Stimulated activated CD8-positive, alpha-beta memory T cell treated with anti-CD3 and anti-CD28 coated beads, Interleukin-7, amount 100 ng/mL, for 48 hours (primary cell): ENCODE measurements around the gene BANP.
"Not testable (repeated sequence)": the region's sequence is repeated elsewhere in the genome, so short reads cannot be mapped to it uniquely, and the experiment has no call there.

ENCODE experiments used
- DNase-seq, 2 donors: peaks; one replicate each; pipeline ENCODE4 v3.0.0-alpha.2; 2020; ENCODE audit warnings: low read depth in 1 of 2; ENCODE audit errors: extremely low read depth in 1 of 2

BANP gene

GRCh38 chr16:87926246-87927194 is 24.7 kb upstream of the BANP start:
- DNase-seq, result peak in 1 of 2 donors; percentile 19

DNA sequence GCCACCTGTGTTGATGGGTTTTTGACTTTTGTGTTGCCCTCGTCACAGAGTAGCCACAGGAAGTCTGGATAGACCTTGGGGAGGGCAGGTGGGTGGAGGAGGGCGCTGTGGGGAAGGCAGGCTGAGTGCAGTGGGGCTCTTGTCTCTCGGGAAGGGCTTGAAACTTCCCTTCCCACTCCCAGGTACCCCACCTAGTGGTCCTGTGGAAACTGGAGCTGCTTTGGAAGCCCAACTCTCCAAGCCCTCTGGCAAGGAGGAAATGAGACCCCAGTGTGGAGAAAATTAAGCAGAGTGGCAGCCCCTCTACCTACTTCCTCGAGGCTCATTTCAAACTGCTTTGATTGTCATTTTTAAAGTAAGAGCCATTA is 24.1 kb upstream of the BANP start:
- DNase-seq, result no peak

- no peak for DNase-seq
These were observed 21.2 kb upstream of the BANP start for GRCh38 chr16:87929986-87930385.

DNA sequence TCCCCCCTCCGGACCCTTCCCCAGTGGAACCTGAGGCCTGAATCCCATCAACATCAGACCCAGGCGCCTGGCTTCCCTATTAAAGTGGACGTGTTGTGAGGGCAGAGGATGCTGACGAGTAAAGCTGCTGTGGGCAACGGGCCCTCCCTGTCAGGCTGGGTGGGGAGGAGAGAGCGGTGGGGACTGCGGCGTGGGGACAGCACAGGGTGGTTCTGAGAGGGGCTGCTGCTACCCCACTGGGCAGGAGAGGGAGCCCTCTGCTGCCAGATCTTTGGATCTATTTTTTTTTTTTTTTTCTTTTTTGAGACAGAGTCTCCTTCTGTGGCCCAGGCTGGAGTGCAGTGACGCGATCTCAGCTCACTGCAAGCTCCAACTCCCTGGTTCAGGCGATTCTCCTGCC is 20.8 kb upstream of the BANP start:
- no peak for DNase-seq

DNA sequence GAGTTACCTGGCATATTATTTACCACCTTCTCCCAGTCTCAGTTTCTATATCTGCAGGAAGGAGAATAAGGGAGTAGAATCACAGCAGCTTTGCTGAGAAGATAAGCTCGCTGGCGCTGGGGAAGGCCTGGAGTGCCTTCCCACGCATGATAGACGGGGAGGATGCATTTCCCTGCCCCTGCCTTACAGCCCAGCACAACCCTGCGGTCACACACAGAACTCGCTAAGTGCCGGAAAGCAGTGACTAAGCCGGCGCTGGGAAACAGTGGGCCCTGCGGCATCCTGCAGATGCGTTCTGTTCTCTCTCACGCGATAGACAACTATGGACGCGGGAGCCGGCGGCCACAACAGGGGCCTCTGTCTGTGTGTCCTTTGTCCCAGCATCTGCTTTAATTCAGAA is 19.7 kb upstream of the BANP start:
- no peak for DNase-seq

DNA sequence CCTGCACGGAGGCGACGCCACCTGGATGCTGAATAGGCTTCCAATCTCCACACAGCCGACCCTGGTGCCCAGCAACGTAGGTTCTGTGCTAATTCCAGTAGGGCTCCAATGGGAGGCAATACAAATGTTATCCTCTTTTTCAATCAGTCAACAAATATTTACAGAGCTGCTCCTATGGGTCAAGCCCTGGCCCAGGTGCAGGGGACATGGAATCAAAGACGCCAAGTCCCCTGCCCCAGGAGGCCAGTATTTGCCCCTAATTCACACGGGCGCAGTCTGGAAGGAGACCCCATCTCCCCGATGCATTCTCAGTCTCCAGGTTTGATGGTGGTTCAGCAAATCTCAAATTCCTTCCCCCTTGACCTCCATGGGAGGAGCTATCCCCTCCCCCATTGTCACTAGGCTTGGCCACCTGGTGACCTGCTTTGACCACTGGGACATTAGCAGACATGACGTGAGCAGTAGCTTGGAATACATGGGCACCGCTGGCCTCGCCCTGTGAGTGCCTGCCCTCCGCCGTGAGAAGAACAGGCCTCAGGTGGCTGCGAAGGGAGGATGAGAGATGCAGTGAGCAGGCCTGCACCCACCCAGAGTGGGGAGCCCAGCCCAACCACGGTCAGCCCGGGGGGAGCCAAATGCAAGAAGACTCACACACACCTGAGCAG is 18.6 kb upstream of the BANP start:
- DNase-seq, result not testable (repeated sequence)

DNA sequence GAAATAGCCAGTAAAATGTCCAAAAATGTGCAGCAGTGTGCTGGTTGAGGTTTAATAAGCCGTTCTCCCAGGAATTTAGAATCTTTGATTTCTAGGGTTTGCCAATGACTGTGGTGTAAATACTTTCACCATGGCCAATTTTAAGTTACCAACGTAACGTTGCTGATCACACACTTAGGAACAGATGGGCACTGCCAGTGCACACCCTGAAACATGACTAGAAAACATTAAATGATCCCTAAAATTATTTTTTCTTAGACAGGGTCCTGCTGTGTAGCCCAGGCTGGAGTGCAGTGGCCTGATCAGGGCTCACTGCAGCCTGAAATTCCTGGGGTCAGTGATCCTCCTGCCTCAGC is 18.1 kb upstream of the BANP start:
- no peak for DNase-seq

- not testable (repeated sequence) for DNase-seq
These were observed 16.3 kb upstream of the BANP start for GRCh38 chr16:87934752-87935425.

DNA sequence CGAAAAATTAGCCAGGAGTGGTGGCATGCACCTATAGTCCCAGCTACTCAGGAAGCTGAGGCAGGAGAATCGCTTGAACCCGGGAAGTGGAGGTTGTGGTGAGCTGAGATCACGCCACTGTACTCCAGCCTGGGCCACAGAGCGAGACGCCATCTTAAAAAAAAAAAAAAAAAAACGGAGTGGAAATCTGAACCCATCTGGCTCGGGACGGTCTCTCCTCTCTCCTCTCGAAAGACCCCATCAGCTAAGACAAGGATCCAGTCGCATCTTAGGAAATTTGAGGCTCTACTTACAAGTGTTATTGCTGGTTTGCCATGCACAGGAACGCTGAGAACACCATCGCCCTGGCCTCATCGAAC is 15.2 kb upstream of the BANP start:
- DNase-seq, result not testable (repeated sequence)

- no peak for DNase-seq
These were observed 14.6 kb upstream of the BANP start, which contains the start of gene CA5A for GRCh38 chr16:87936375-87937230. Gene CA5A (minus strand): TSS chr16:87936529. CDS start chr16:87936450, 79 bp downstream.

- DNase-seq, result not testable (repeated sequence)
These were observed 14.0 kb upstream of the BANP start for GRCh38 chr16:87937231-87937542.

- no peak for DNase-seq
These were observed 12.8 kb upstream of the BANP start for GRCh38 chr16:87938412-87938949.

DNA sequence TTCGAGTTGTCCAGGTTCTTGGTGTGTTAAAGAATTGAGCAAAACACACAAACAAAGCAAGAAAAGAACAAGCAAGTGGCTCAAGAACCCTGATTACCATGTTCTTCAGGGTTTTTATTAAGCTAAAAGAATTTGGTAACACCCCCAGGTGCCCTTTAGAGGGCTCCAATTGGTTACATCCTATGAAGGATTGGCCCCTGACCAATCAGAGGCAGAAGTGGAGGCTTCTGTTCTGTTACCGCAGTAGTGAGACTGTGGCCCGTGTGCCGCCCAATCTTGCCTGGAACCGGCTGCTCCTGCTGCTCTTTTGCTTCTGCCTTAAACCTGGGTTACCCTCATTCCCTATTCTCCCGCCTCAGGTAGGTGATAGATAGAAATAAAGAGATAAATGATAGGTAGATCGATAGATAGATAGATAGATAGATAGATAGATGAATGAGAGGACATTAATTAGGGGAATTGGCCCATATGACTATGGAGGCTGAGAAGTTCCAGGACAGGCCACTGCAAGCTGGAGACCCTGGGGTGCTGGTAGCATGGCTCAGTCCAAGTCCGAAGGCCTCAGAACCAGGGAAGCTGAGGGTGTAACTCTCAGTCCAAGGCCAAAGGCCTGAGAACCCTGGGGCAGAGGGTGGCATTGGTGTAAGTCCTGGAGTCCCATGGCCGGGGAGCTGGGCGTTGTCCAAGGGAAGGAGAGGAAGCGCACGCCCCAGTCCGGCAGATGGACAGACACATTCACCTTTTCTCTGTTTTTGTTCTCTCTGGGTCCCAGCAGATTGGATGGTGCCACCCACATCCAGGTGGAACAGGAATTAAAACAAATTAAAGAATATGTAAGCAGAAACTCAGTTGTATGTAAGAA is 11.4 kb upstream of the BANP start:
- no peak for DNase-seq

DNA sequence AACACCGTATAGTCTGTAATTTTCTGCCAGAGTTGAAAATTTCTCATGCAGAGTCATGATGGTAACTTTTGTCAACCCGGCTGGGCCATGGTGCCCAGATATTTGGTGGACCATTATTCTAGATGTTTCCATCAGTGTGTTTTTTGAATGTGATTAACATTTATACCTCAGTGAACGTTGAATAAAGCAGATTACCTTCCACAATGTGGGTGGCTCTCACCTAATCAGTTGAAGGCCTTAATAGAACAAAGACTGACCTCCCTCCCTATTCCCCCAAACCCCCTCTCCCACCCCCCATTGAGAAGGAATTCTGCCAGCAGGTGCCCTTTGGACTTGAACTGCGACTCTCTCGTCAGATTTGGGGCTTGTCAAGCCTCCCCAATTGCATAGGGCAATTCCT is 8.6 kb upstream of the BANP start:
- DNase-seq, result no peak

- DNase-seq, result no peak
These were observed 5.7 kb upstream of the BANP start for GRCh38 chr16:87945351-87946042.

DNA sequence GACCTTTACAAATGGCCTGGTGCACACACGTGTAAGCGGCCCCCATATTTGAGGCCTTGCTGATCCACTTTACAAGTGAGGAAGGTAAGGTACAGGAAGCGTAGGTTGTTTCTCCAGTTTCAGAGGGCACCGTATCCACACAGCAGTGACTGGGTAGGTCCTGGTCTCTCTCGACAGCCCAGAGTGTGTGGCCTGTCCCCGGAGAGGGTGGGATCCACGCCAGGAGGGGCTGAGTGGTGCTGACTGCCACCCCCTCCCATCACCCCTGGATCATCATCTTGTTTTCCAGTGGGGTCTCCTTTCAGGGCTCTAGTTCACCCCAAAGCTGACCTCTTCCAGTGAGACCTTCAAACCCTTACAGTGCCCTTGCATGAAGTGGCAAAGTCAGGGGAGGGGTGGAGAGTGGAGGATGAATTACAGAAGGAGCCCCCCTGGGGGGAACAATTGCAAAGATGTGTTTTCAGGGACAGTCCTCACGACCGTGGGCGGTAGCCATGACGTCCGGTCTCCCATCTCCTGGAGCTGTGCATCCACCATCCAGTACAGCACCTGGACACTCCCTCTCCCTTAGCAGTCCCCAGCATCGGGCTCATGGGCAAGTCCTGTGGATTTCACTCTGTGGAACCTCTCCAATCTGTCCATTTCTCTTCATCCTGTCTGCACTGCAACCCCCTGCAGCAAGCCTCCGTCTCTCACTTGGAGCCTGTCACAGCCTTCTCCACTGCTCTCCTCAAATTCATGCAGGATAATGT is 4.5 kb upstream of the BANP start:
- no peak for DNase-seq

DNA sequence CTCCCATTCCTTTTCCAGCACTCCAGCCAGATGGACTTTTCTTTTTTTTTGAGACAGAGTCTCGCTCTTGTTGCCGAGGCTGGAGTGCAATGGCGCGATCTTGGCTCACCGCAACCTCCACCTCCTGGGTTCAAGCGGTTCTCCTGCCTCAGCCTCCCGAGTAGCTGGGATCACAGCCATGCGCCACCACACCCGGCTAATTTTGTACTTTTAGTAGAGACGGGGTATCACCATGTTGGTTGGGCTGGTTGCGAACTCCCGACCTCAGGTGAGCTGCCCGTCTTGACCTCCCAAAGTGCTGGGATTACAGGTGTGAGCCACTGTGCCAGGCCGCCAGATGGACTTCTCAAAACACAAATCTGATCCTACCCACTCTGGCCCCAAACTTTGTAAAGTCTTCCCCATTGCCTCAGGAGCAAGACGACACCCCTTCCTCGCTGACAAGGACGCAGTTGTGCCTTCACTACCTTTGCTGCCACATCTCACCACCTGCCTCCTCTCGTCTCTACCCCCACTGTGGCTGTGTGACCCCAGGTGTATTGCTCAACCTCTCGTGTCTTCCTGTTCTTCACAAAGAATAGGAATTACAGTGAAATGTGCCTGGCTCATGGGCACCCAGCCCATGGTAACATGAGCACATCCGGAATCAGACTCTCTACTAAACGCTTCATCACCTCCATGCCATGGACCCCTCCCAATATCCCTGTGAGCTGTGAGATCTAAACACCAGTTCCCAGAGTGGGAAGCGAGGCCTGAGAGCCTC is 3.7 kb upstream of the BANP start:
- no peak for DNase-seq

- no peak for DNase-seq
These were observed 3.1 kb upstream of the BANP start for GRCh38 chr16:87948119-87948545.
